Loucy (cell line): Measurements from ENCODE around the gene UNK.

ENCODE experiments used
- CTCF ChIP-seq: fragments of 200-600 bp; sonication (generic); conservative IDR thresholded peaks from 2 replicates; pipeline ENCODE4 v1.5.1; 2014; ENCODE audit warnings: mild to moderate bottlenecking, antibody characterized with exemption, low read length
- EZH2phosphoT487 ChIP-seq: fragments of 200-600 bp; IDR thresholded peaks from 2 replicates; pipeline ENCODE4 v1.6.1; 2018; ENCODE audit warnings: antibody characterized with exemption, mild to moderate bottlenecking, moderate library complexity, borderline replicate concordance

- TF ChIP-seq CTCF = peak; percentile 74
- no peak for TF ChIP-seq EZH2phosphoT487
These were observed 45.8 kb downstream of the UNK start for GRCh38 chr17:75830164-75831031.
